Uterus (tissue), 2 donors: ENCODE results near the gene GPR142.

Experiments used
- POLR2A ChIP-seq, 2 donors: fragments of 450-650 bp; IDR thresholded peaks; one replicate each; pipeline ENCODE4 v1.6.1; 2016; ENCODE audit warnings: antibody characterized with exemption in 2 of 2, mild to moderate bottlenecking in 1 of 2, moderate library complexity in 1 of 2
- TF ChIP-seq, protein P1 (sequence below), 4 experiments: fragments of 200-600 bp in 2 of 4; fragments of 450-650 bp in 2 of 4; sonication (generic) in 2 of 4; IDR thresholded peaks; one replicate each; pipeline ENCODE4 v1.5.1; 2016 to 2019; ENCODE audit warnings: antibody characterized with exemption in 4 of 4, mild to moderate bottlenecking in 2 of 4, moderate library complexity in 1 of 4

DNA sequence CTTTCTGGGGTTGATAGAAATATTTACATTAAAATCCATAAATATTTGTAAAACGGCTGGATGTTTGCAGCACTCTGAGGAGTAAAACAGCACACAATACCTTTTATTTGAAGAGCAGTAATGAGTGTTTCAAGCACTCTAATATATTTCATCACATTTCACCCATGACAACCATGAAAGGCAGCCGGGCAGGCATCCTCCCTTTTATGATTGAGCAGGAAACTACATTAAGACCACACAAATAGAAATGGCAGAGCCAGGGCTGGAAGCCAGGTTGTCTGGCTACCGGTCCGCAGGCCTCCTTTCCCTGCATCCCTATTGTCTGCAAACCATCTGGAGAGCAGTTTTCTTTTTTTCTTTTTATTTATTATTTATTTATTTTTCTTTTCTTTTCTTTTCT, 41.5 kb downstream of the GPR142 start:
- TF ChIP-seq, protein P1, sequence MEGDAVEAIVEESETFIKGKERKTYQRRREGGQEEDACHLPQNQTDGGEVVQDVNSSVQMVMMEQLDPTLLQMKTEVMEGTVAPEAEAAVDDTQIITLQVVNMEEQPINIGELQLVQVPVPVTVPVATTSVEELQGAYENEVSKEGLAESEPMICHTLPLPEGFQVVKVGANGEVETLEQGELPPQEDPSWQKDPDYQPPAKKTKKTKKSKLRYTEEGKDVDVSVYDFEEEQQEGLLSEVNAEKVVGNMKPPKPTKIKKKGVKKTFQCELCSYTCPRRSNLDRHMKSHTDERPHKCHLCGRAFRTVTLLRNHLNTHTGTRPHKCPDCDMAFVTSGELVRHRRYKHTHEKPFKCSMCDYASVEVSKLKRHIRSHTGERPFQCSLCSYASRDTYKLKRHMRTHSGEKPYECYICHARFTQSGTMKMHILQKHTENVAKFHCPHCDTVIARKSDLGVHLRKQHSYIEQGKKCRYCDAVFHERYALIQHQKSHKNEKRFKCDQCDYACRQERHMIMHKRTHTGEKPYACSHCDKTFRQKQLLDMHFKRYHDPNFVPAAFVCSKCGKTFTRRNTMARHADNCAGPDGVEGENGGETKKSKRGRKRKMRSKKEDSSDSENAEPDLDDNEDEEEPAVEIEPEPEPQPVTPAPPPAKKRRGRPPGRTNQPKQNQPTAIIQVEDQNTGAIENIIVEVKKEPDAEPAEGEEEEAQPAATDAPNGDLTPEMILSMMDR (IDR thresholded peaks at IDR 0.05): no peak
- no peak for TF ChIP-seq POLR2A (IDR thresholded peaks at IDR 0.05)
